GM23338 (cell line): ENCODE measurements around the gene PTPN13. TPM values are rescaled to one million over a fixed set of nuclear protein-coding genes. Genes with fewer than 3 reads are reported as not detected.
A peak's percentile ranks its signal among the peaks of the same experiment; 100 is the strongest.

ENCODE experiments used
- ATAC-seq: fragments of 200-7000 bp; cut with Tn5 transposase; 3 replicates; pipeline ENCODE4 v1.9.1; 2020
- DNase-seq: peaks from one replicate; pipeline ENCODE4 v3.0.0-alpha.2; 2015; ENCODE audit warnings: low spot score
- H2AFZ ChIP-seq: fragments of 200-600 bp; sonication (generic); 2 replicates; pipeline ENCODE4 v1.8.0; 2016; ENCODE audit warnings: antibody characterized with exemption, mild to moderate bottlenecking, moderate library complexity
- H3F3A ChIP-seq: fragments of 200-600 bp; sonication (generic); replicated peaks from 2 replicates; pipeline ENCODE4 v1.8.0; 2017; ENCODE audit warnings: antibody characterized with exemption, mixed run types, low read depth
- H3K27ac ChIP-seq: fragments of 200-600 bp; sonication (generic); 2 replicates; pipeline ENCODE4 v1.6.1; 2016; ENCODE audit warnings: low read depth
- H3K27me3 ChIP-seq: fragments of 200-600 bp; sonication (generic); 2 replicates; pipeline ENCODE4 v1.8.0; 2016; ENCODE audit warnings: mild to moderate bottlenecking, mixed run types, moderate library complexity; ENCODE audit not compliant: insufficient read depth
- H3K36me3 ChIP-seq: fragments of 200-600 bp; sonication (generic); 2 replicates; pipeline ENCODE4 v1.8.0; 2016; ENCODE audit warnings: mild to moderate bottlenecking; ENCODE audit not compliant: insufficient read depth
- H3K4me1 ChIP-seq: fragments of 200-600 bp; sonication (generic); 2 replicates; pipeline ENCODE4 v1.8.0; 2016; ENCODE audit warnings: mild to moderate bottlenecking, moderate library complexity; ENCODE audit not compliant: insufficient read depth
- H3K4me2 ChIP-seq: fragments of 200-600 bp; sonication (generic); 2 replicates; pipeline ENCODE4 v1.7.1; 2017; ENCODE audit warnings: mixed run types
- H3K4me3 ChIP-seq: fragments of 200-600 bp; sonication (generic); 2 replicates; pipeline ENCODE4 v1.6.1; 2016; ENCODE audit warnings: mixed run types
- H3K79me2 ChIP-seq: fragments of 200-600 bp; sonication (generic); replicated peaks from 2 replicates; pipeline ENCODE4 v1.8.0; 2017; ENCODE audit warnings: mild to moderate bottlenecking; ENCODE audit not compliant: insufficient read depth
- H3K9me2 ChIP-seq: fragments of 200-600 bp; sonication (generic); 2 replicates; pipeline ENCODE4 v1.8.0; 2017; ENCODE audit not compliant: insufficient read depth
- H4K20me1 ChIP-seq: fragments of 200-600 bp; sonication (generic); replicated peaks from 2 replicates; pipeline ENCODE4 v1.8.0; 2017; ENCODE audit warnings: mild to moderate bottlenecking; ENCODE audit not compliant: insufficient read depth
- H3K27ac Mint-ChIP-seq: 2 replicates; pipeline ENCODE4 v1.8.0; 2020; ENCODE audit warnings: inconsistent platforms, mild to moderate bottlenecking, moderate library complexity, mixed read lengths
- H3K27me3 Mint-ChIP-seq: 3 replicates; pipeline ENCODE4 v1.8.0; 2022; ENCODE audit warnings: low read depth, mild to moderate bottlenecking, moderate library complexity, mixed read lengths, inconsistent platforms; ENCODE audit not compliant: insufficient read depth, poor library complexity
- H3K36me3 Mint-ChIP-seq: 3 replicates; pipeline ENCODE4 v1.8.0; 2021; ENCODE audit warnings: low read depth, mild to moderate bottlenecking, inconsistent platforms, moderate library complexity, mixed read lengths
- H3K4me1 Mint-ChIP-seq: 3 replicates; pipeline ENCODE4 v1.8.0; 2020; ENCODE audit warnings: mild to moderate bottlenecking, inconsistent platforms, mixed read lengths
- H3K4me3 Mint-ChIP-seq: 3 replicates; pipeline ENCODE4 v1.8.0; 2021; ENCODE audit warnings: moderate library complexity, mild to moderate bottlenecking, inconsistent platforms, mixed read lengths
- H3K9me3 Mint-ChIP-seq: 3 replicates; pipeline ENCODE4 v1.8.0; 2020; ENCODE audit warnings: moderate library complexity, mild to moderate bottlenecking, inconsistent platforms, mixed read lengths
- EZH2phosphoT487 ChIP-seq: fragments of 200-600 bp; sonication (generic); IDR thresholded peaks from one replicate; pipeline ENCODE4 v1.8.1; 2018; ENCODE audit warnings: antibody characterized with exemption; ENCODE audit not compliant: unreplicated experiment
- JUNB ChIP-seq: IDR thresholded peaks from one replicate; pipeline ENCODE4 v1.6.1; 2016; ENCODE audit warnings: antibody characterized with exemption; ENCODE audit not compliant: unreplicated experiment
- STAT1 ChIP-seq: IDR thresholded peaks from one replicate; pipeline ENCODE4 v1.6.1; 2016; ENCODE audit warnings: antibody characterized with exemption; ENCODE audit not compliant: unreplicated experiment
- ZNF114 ChIP-seq: fragments of 250-450 bp; sonication (Bioruptor Pico); IDR thresholded peaks from 2 replicates; pipeline ENCODE4 v1.5.0; 2020; ENCODE audit warnings: mild to moderate bottlenecking, moderate library complexity
- ZNF331 ChIP-seq: fragments of 250-450 bp; sonication (Bioruptor Pico); IDR thresholded peaks from 2 replicates; pipeline ENCODE4 v1.5.0; 2020; ENCODE audit warnings: low read depth, mild to moderate bottlenecking, moderate library complexity
- polyA plus RNA-seq: library from polyadenylated mRNA; unstranded; fragments of >200 nt; fragmentation: Nextera tagmentation; extraction: Ambion mirVana; gene quantifications from 2 replicates; pipeline ENCODE4 v1.2.1, GENCODE V29; 2016
- total RNA-seq: library from RNA; depleted of rRNA; stranded (reverse); fragments of >200 nt; shearing (Covaris generic); gene quantifications from 2 replicates; pipeline ENCODE4 v1.2.3, GENCODE V29; 2014
- TF ChIP-seq, protein P1 (sequence below): fragments of 250-450 bp; sonication (Bioruptor Pico); IDR thresholded peaks from 2 replicates; pipeline ENCODE4 v1.5.0; 2020; ENCODE audit warnings: mild to moderate bottlenecking, moderate library complexity
- TF ChIP-seq, protein P2 (sequence below): IDR thresholded peaks from 2 replicates; pipeline ENCODE4 v1.6.1; 2016; ENCODE audit warnings: antibody characterized with exemption
- TF ChIP-seq, protein P3 (sequence below), 2 experiments: fragments of 200-600 bp in 1 of 2; sonication (generic) in 1 of 2; conservative IDR thresholded peaks; 2 replicates each; pipeline versions ENCODE4 v1.5.1 to v1.6.1; 2016 to 2017; ENCODE audit warnings: antibody characterized with exemption in 2 of 2, low read depth in 2 of 2, mild to moderate bottlenecking in 2 of 2, moderate library complexity in 1 of 2

PTPN13 gene
- total and polyA plus RNA-seq, 2 experiments from 2014 or later, result 12.6 to 49.9 TPM

DNA sequence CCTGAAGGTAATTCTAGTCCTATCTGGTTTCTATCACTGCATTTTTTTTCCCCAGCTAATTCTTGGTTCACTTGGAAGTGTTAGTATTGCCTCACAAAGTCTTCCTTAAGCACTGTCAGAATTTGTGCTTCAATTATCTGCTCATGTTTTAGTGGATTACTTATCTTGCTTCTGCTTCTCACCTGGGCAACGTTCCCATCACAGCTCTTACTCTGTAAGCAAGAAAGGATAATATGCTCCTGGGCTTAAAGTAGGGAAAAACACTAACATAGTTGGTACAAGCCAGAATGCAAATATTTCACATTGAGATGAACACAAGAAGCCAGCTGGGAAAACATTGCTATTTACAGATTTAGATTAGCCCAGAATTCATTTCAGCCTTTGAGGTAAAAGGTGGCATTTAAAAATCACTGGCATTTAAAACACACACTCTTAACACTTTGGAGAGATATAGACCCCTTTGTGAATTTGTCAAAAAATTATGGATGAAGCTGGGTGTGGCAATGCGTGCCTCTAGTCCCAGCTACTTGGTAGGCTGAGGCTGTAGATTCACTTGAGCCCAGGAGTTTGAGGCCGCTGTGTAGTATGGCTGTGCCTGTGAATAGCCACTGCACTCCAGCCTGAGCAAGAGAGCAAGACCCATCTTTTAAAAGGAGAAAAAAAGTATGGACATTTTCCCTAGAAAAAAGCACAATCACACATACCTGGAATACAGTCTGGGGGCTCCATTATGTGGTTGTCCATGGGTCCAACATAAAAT, 6.6 kb upstream of the PTPN13 start (continued):
- TF ChIP-seq, protein P1, sequence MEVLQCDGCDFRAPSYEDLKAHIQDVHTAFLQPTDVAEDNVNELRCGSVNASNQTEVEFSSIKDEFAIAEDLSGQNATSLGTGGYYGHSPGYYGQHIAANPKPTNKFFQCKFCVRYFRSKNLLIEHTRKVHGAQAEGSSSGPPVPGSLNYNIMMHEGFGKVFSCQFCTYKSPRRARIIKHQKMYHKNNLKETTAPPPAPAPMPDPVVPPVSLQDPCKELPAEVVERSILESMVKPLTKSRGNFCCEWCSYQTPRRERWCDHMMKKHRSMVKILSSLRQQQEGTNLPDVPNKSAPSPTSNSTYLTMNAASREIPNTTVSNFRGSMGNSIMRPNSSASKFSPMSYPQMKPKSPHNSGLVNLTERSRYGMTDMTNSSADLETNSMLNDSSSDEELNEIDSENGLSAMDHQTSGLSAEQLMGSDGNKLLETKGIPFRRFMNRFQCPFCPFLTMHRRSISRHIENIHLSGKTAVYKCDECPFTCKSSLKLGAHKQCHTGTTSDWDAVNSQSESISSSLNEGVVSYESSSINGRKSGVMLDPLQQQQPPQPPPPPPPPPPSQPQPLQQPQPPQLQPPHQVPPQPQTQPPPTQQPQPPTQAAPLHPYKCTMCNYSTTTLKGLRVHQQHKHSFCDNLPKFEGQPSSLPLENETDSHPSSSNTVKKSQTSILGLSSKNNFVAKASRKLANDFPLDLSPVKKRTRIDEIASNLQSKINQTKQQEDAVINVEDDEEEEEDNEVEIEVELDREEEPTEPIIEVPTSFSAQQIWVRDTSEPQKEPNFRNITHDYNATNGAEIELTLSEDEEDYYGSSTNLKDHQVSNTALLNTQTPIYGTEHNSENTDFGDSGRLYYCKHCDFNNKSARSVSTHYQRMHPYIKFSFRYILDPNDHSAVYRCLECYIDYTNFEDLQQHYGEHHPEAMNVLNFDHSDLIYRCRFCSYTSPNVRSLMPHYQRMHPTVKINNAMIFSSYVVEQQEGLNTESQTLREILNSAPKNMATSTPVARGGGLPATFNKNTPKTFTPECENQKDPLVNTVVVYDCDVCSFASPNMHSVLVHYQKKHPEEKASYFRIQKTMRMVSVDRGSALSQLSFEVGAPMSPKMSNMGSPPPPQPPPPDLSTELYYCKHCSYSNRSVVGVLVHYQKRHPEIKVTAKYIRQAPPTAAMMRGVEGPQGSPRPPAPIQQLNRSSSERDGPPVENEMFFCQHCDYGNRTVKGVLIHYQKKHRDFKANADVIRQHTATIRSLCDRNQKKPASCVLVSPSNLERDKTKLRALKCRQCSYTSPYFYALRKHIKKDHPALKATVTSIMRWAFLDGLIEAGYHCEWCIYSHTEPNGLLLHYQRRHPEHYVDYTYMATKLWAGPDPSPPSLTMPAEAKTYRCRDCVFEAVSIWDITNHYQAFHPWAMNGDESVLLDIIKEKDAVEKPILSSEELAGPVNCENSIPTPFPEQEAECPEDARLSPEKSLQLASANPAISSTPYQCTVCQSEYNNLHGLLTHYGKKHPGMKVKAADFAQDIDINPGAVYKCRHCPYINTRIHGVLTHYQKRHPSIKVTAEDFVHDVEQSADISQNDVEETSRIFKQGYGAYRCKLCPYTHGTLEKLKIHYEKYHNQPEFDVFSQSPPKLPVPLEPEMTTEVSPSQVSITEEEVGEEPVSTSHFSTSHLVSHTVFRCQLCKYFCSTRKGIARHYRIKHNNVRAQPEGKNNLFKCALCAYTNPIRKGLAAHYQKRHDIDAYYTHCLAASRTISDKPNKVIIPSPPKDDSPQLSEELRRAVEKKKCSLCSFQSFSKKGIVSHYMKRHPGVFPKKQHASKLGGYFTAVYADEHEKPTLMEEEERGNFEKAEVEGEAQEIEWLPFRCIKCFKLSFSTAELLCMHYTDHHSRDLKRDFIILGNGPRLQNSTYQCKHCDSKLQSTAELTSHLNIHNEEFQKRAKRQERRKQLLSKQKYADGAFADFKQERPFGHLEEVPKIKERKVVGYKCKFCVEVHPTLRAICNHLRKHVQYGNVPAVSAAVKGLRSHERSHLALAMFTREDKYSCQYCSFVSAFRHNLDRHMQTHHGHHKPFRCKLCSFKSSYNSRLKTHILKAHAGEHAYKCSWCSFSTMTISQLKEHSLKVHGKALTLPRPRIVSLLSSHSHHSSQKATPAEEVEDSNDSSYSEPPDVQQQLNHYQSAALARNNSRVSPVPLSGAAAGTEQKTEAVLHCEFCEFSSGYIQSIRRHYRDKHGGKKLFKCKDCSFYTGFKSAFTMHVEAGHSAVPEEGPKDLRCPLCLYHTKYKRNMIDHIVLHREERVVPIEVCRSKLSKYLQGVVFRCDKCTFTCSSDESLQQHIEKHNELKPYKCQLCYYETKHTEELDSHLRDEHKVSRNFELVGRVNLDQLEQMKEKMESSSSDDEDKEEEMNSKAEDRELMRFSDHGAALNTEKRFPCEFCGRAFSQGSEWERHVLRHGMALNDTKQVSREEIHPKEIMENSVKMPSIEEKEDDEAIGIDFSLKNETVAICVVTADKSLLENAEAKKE, result no peak
- TF ChIP-seq, protein P2, sequence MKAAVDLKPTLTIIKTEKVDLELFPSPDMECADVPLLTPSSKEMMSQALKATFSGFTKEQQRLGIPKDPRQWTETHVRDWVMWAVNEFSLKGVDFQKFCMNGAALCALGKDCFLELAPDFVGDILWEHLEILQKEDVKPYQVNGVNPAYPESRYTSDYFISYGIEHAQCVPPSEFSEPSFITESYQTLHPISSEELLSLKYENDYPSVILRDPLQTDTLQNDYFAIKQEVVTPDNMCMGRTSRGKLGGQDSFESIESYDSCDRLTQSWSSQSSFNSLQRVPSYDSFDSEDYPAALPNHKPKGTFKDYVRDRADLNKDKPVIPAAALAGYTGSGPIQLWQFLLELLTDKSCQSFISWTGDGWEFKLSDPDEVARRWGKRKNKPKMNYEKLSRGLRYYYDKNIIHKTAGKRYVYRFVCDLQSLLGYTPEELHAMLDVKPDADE, result no peak
- TF ChIP-seq STAT1, result no peak

DNA sequence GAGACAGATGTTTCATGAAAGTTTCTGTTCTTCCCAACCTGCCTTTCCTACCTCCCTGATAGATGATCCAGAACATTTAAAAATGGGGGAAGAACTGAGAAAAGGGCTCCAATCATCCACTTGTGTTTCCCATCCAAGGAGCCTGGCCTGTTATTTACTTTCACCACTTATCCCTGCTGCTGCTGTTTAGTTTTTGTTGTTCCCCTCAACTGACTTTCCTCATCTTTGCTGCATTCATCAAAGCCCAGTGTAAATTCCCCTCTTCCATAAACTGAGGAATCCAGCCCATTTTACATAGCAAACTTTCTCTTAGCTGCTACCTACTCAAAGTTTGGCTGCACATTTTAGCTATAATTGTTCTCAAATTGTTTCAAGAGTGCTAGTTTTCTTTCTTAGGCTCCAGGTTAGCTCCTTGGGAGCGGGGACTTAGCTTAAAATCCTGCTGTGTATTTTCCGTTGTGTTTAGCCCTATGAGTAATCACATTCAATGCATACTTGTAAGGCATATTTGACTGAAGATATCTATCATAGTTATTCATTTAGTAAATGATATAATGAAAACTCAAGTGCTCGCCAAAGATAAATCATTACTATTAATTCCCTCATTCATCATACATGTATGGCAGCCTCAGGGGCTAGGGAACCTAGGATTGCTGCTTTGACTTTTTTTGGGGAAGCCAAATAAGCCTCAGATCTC, 1.4 kb upstream of the PTPN13 start:
- H2AFZ ChIP-seq, result no peak overlapping the region; the same call in 1 of the 2 replicates
- no peak for DNase-seq
- peak overlapping the region; percentile 66 for H3K27ac Mint-ChIP-seq

More for the DNA sequence above, 1.4 kb upstream of the PTPN13 start:
- Histone ChIP-seq H3K79me2 (peaks cover 27% of the 10 kb centered on the region), H4K20me1 (no peaks in the 10 kb centered on the region; the same call in 1 of the 2 replicates), H3F3A (no peaks in the 10 kb centered on the region), H3K4me3 (peak overlapping the region; percentile 95), H3K27me3 (no peaks in the 10 kb centered on the region), H3K4me1 (peaks cover 33% of the 10 kb centered on the region), H3K9me2 (no peaks in the 10 kb centered on the region), H3K36me3 (no peaks in the 10 kb centered on the region), H3K4me2 (peak overlapping the region; percentile 69), H3K27ac (peak overlapping the region; percentile 83; the same call in 1 of the 2 replicates)
- H3K36me3 Mint-ChIP-seq, result no peaks in the 10 kb centered on the region
- peaks cover 32% of the 10 kb centered on the region for H3K4me1 Mint-ChIP-seq
- H3K4me3 Mint-ChIP-seq, result peak overlapping the region; percentile 92
- peaks cover 7% of the 10 kb centered on the region for H3K27me3 Mint-ChIP-seq
- TF ChIP-seq, protein P2, result no peak
- TF ChIP-seq, protein P3, sequence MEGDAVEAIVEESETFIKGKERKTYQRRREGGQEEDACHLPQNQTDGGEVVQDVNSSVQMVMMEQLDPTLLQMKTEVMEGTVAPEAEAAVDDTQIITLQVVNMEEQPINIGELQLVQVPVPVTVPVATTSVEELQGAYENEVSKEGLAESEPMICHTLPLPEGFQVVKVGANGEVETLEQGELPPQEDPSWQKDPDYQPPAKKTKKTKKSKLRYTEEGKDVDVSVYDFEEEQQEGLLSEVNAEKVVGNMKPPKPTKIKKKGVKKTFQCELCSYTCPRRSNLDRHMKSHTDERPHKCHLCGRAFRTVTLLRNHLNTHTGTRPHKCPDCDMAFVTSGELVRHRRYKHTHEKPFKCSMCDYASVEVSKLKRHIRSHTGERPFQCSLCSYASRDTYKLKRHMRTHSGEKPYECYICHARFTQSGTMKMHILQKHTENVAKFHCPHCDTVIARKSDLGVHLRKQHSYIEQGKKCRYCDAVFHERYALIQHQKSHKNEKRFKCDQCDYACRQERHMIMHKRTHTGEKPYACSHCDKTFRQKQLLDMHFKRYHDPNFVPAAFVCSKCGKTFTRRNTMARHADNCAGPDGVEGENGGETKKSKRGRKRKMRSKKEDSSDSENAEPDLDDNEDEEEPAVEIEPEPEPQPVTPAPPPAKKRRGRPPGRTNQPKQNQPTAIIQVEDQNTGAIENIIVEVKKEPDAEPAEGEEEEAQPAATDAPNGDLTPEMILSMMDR (conservative IDR thresholded peaks at IDR 0.05; ENCODE audit: low read depth in 2 of 2), result no peak
- TF ChIP-seq EZH2phosphoT487 (no peak), JUNB (no peak), ZNF114 (no peak), ZNF331 (CRISPR knock-in tag) (no peak)
- no peaks in the 10 kb centered on the region for H3K9me3 Mint-ChIP-seq
- no peak for ATAC-seq
